Measurements from ENCODE around the gene ZBTB1. TPM values are rescaled to one million over a fixed set of nuclear protein-coding genes. Genes with fewer than 3 reads are reported as not detected.

ZBTB1 gene
- total and polyA plus RNA-seq, 4 donors = 13.4 to 65.5 (median 25.0) TPM

- H3K9me3 ChIP-seq (ENCODE audit: control insufficient read depth in 4 of 4, insufficient read depth in 3 of 4, low read length in 3 of 4) = no peaks in the 10 kb centered on the region
- peak overlapping the region; percentile 62 for H3K4me3 ChIP-seq
- ATAC-seq (ENCODE audit: insufficient read depth, low FRiP score) (no peak), DNase-seq (no peak)
- peak overlapping the region; percentile 79 to 92 for H3K9ac ChIP-seq (ENCODE audit: insufficient read depth in 1 of 2, low read length in 2 of 2)
- peaks cover 0 to 1% (median 0%) of the 10 kb centered on the region in 4 donors for H3K36me3 ChIP-seq (ENCODE audit: control insufficient read depth in 4 of 4, insufficient read depth in 4 of 4, low read length in 4 of 4)
- peaks cover 7 to 38% (median 20%) of the 10 kb centered on the region in 5 donors for H3K4me1 ChIP-seq (ENCODE audit: control insufficient read depth in 5 of 5, insufficient read depth in 5 of 5, low read length in 5 of 5)
- no peaks in the 10 kb centered on the region for H3K27me3 ChIP-seq (ENCODE audit: control insufficient read depth in 3 of 3, insufficient read depth in 3 of 3, low read length in 2 of 3)
- no peak for TF ChIP-seq CTCF (IDR thresholded peaks at IDR 0.05; ENCODE audit: control extremely low read depth, extremely low read depth)
- 45 to 61% methylated on average over 6 of the region's 6 CpGs for WGBS, 2 donors
- H3K27ac ChIP-seq (ENCODE audit: low read depth in 1 of 2, low read length in 1 of 2) = peak overlapping the region; percentile 99 to 100
These were observed 2.1 kb upstream of the ZBTB1 start for GRCh38 chr14:64502456-64502855.

GRCh38 chr14:64502887-64503433, 1.6 kb upstream of the ZBTB1 start:
- Histone ChIP-seq H3K4me1 (ENCODE audit: control insufficient read depth in 5 of 5, insufficient read depth in 5 of 5, low read length in 5 of 5) (peaks cover 7 to 43% (median 24%) of the 10 kb centered on the region in 5 donors), H3K27ac (ENCODE audit: low read depth in 1 of 2, low read length in 1 of 2) (peak overlapping the region; percentile 99 to 100), H3K27me3 (ENCODE audit: control insufficient read depth in 3 of 3, insufficient read depth in 3 of 3, low read length in 2 of 3) (no peaks in the 10 kb centered on the region), H3K9me3 (ENCODE audit: control insufficient read depth in 4 of 4, insufficient read depth in 3 of 4, low read length in 3 of 4) (no peaks in the 10 kb centered on the region), H3K9ac (ENCODE audit: insufficient read depth in 1 of 2, low read length in 2 of 2) (peak overlapping the region; percentile 79 to 92), H3K4me3 (peak overlapping the region; percentile 62), H3K36me3 (ENCODE audit: control insufficient read depth in 4 of 4, insufficient read depth in 4 of 4, low read length in 4 of 4) (peaks cover 0 to 4% (median under 1%) of the 10 kb centered on the region in 4 donors)
- ATAC-seq (ENCODE audit: insufficient read depth, low FRiP score) (peak; percentile 0), DNase-seq (peak in 2 of 3 donors; percentile 64 to 71)
- no peak for TF ChIP-seq CTCF (IDR thresholded peaks at IDR 0.05; ENCODE audit: control extremely low read depth, extremely low read depth)
- 0 to 1% methylated on average over 29 of the region's 29 CpGs for WGBS, 2 donors

GRCh38 chr14:64503434-64504309, 898 bp upstream of the ZBTB1 start, which contains the start of gene ZBTB25:
ZBTB25 (minus strand) TSS chr14:64503838; CDS start chr14:64490533, 13,305 bp downstream.
- ATAC-seq (ENCODE audit: insufficient read depth, low FRiP score) (peak; percentile 87), DNase-seq (peak; percentile 94 to 97 (median 95))
- H3K36me3 ChIP-seq (ENCODE audit: control insufficient read depth in 4 of 4, insufficient read depth in 4 of 4, low read length in 4 of 4) = peaks cover 0 to 4% (median 0%) of the 10 kb centered on the region in 4 donors
- H3K27ac ChIP-seq (ENCODE audit: low read depth in 1 of 2, low read length in 1 of 2) = peak within 1 kb of the TSS; percentile 99 to 100
- H3K4me3 ChIP-seq = peak within 1 kb of the TSS; percentile 62
- no peak for TF ChIP-seq CTCF (IDR thresholded peaks at IDR 0.05; ENCODE audit: control extremely low read depth, extremely low read depth)
- H3K9me3 ChIP-seq (ENCODE audit: control insufficient read depth in 4 of 4, insufficient read depth in 3 of 4, low read length in 3 of 4) = no peaks in the 10 kb centered on the region
- peak within 1 kb of the TSS; percentile 87 to 92 for H3K9ac ChIP-seq (ENCODE audit: insufficient read depth in 1 of 2, low read length in 2 of 2)
- WGBS, 2 donors = 0% methylated on average over 72 to 87 of the region's 87 CpGs
- no peaks in the 10 kb centered on the region for H3K27me3 ChIP-seq (ENCODE audit: control insufficient read depth in 3 of 3, insufficient read depth in 3 of 3, low read length in 2 of 3)
- H3K4me1 ChIP-seq (ENCODE audit: control insufficient read depth in 5 of 5, insufficient read depth in 5 of 5, low read length in 5 of 5) = peaks cover 7 to 47% (median 27%) of the 10 kb centered on the region in 5 donors
